ENCODE results near the gene KLF9. TPM values are rescaled to one million over a fixed set of nuclear protein-coding genes. Genes with fewer than 3 reads are reported as not detected.

The KLF9 gene
- total and polyA plus RNA-seq, 2 donors (not counting 3 experiments of a cell fraction or from before 2014, with no cell fraction given), result 7.3 to 17.2 TPM

DNA sequence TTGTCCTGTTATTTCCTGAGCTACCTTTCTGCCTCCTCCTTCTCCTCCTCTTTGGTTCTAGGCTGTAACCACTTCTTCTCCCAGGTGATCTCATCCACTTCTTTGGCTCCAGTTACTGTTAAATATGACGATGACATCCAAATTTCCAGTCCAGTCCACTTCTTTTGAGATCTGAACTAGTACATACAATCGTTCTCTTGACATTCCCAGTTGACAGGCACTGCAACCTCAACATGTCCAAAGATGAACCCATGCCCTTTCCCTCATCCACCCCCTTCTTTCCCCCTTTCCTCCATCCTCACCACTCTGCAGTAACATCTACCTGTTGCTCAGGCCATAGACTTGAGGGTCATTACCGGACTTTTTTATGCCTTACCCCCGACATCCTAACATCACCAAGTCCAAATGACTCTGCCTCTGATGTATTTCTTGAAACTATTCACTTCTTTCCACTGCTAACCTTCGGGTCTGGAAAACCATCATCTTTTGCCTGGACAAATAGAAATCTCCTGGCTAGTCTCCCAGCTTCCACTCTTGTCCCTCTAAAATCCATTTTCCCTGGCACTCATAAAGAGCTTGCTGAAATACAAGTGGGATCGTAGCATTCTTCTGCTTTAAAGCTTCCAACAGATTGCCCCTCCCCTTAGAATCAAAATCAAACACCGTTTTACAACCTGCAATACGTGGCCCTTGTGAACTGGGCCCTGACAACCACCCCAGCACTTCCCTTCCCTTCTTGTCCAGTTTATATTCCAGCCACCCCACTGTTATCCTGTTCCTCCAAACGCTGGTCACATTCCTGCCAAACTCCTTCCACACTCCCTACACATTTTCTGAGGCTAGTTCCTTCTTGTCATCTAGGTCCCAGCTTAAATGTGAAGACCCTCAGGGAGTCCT, 31.5 kb downstream of the KLF9 start:
- TF ChIP-seq EZH2 (IDR thresholded peaks at IDR 0.05; ENCODE audit: borderline replicate concordance, low read depth, low read length, severe bottlenecking) (no peak), JUN (IDR thresholded peaks at IDR 0.05; ENCODE audit: borderline replicate concordance, insufficient read depth, insufficient read length, low read depth) (no peak), FOS (IDR thresholded peaks at IDR 0.05; ENCODE audit: borderline replicate concordance, insufficient read depth, low read length) (no peak), CTCF (IDR thresholded peaks at IDR 0.05; ENCODE audit: extremely low read depth in 1 of 2, insufficient read depth in 1 of 2, low read depth in 1 of 2, low read length in 2 of 2) (no peak)
- Histone ChIP-seq H3K4me1 (ENCODE audit: control insufficient read depth, extremely low read depth, insufficient read depth, low read length) (no peaks in the 10 kb centered on the region), H3K36me3 (ENCODE audit: control insufficient read depth in 2 of 2, extremely low read depth in 1 of 2, insufficient read depth in 2 of 2, low read length in 2 of 2) (peaks cover 2 to 4% of the 10 kb centered on the region in 2 experiments), H3K4me2 (ENCODE audit: insufficient read depth, low read length) (no peak overlapping the region), H3K9me3 (replicated peaks; ENCODE audit: control insufficient read depth, insufficient read depth, low read length) (no peaks in the 10 kb centered on the region), H3K27me3 (ENCODE audit: control insufficient read depth in 2 of 2, insufficient read depth in 2 of 2, low read length in 2 of 2) (no peaks in the 10 kb centered on the region), H3K27ac (ENCODE audit: insufficient read depth, low read depth, low read length) (no peak overlapping the region), H3K9ac (replicated peaks; ENCODE audit: extremely low read depth, insufficient read depth, low read length) (no peak overlapping the region), H3K4me3 (replicated peaks in 1 of 3; ENCODE audit: insufficient read depth in 1 of 3, low read depth in 1 of 3, low read length in 3 of 3) (no peak overlapping the region), H2AFZ (ENCODE audit: low read depth, low read length) (no peak overlapping the region), H3K9me1 (replicated peaks; ENCODE audit: control insufficient read depth, extremely low read depth, insufficient read depth, low read length) (no peaks in the 10 kb centered on the region), H3K79me2 (ENCODE audit: control insufficient read depth, insufficient read depth, low read length) (peaks cover 6% of the 10 kb centered on the region), H4K20me1 (replicated peaks; ENCODE audit: control insufficient read depth, extremely low read depth, insufficient read depth, low read length) (no peaks in the 10 kb centered on the region)
- no TSS peak for BruUV-seq (replicated peaks)
- CTCF ChIA-PET, result interaction anchor here (1.1 kb wide), 1 partner anchor 25 kb away, joined by 3 read pairs; no protein-coding TSS in a partner anchor
- FAIRE-seq (no peak), DNase-seq (ENCODE audit: low read depth, low spot score) (no peak)
- intact Hi-C loops (cut with micrococcal nuclease) (no loop called here), dilution Hi-C loops (cut with MboI; ENCODE audit: extremely low pct_ligation_motif_present, low sequenced_read_pairs) (no loop called here)
- POLR2A ChIA-PET, result no interaction called here
